Measurements from ENCODE around the gene MUC5B.

- TF ChIP-seq EZH2 (IDR thresholded peaks at IDR 0.05; ENCODE audit: borderline replicate concordance, insufficient read depth, low read depth, low read length, poor library complexity, severe bottlenecking), result no peak
- TF ChIP-seq CTCF (IDR thresholded peaks at IDR 0.05), result no peak
Measured at GRCh38 chr11:1205121-1205986, 17.5 kb upstream of the MUC5B start.

Measured in B cell (primary cell).